Loucy (cell line): ENCODE measurements around the gene KLLN.

Experiments
- EZH2phosphoT487 ChIP-seq: fragments of 200-600 bp; IDR thresholded peaks from 2 replicates; pipeline ENCODE4 v1.6.1; 2018; ENCODE audit warnings: antibody characterized with exemption, mild to moderate bottlenecking, moderate library complexity, borderline replicate concordance
- TF ChIP-seq, protein P1 (sequence below): fragments of 200-600 bp; sonication (generic); conservative IDR thresholded peaks from 2 replicates; pipeline ENCODE4 v1.5.1; 2014; ENCODE audit warnings: mild to moderate bottlenecking, antibody characterized with exemption, low read length

DNA sequence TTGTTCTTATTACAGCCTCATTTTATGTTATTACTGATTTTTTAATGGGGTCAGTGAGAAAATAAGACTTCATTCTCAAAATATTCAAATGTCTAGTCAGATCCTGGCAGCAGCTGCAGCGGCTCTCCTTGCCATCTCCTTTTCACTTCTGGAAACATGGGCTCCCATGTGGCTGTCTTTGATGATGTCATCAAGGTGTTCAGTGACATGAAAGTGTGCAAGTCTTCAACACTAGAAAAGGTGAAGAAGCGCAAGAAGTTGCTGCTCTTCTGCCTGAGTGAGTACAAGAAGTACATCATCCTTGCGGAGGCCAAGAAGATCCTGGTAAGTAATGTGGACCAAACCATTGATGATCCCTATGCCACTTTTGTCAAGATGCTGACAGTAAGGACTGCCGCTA lies 19.6 kb downstream of the KLLN start:
- TF ChIP-seq, protein P1, sequence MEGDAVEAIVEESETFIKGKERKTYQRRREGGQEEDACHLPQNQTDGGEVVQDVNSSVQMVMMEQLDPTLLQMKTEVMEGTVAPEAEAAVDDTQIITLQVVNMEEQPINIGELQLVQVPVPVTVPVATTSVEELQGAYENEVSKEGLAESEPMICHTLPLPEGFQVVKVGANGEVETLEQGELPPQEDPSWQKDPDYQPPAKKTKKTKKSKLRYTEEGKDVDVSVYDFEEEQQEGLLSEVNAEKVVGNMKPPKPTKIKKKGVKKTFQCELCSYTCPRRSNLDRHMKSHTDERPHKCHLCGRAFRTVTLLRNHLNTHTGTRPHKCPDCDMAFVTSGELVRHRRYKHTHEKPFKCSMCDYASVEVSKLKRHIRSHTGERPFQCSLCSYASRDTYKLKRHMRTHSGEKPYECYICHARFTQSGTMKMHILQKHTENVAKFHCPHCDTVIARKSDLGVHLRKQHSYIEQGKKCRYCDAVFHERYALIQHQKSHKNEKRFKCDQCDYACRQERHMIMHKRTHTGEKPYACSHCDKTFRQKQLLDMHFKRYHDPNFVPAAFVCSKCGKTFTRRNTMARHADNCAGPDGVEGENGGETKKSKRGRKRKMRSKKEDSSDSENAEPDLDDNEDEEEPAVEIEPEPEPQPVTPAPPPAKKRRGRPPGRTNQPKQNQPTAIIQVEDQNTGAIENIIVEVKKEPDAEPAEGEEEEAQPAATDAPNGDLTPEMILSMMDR: no peak
- TF ChIP-seq EZH2phosphoT487: no peak
